ENCODE data around the gene UNC79. TPM values are rescaled to one million over a fixed set of nuclear protein-coding genes. Genes with fewer than 3 reads are reported as not detected.

UNC79 gene
- total RNA-seq, 1 donor, result under 0.01 TPM

DNA sequence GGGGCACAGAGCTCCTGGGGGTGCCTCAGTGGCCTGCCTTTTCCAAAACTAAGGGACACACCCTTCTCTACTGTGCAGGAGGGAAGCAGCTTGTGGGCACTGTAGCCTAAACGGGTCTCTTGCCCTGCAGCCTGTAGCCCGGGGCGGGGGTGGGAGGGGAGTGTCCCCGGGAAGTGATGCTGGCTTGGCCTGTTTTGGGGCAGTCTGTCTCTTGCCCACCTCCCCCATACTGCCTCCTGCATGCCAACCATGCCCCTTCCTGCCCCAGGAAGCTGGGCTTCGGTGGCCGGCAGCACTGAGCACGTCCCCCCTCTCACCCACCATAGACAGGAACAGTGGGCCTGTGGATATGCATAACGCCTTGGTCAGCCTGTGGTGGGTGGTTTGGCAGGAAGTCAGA, 314.1 kb downstream of the UNC79 start:
- no peak for DNase-seq (ENCODE audit: low read depth in 2 of 3, low spot score in 2 of 3)

DNA sequence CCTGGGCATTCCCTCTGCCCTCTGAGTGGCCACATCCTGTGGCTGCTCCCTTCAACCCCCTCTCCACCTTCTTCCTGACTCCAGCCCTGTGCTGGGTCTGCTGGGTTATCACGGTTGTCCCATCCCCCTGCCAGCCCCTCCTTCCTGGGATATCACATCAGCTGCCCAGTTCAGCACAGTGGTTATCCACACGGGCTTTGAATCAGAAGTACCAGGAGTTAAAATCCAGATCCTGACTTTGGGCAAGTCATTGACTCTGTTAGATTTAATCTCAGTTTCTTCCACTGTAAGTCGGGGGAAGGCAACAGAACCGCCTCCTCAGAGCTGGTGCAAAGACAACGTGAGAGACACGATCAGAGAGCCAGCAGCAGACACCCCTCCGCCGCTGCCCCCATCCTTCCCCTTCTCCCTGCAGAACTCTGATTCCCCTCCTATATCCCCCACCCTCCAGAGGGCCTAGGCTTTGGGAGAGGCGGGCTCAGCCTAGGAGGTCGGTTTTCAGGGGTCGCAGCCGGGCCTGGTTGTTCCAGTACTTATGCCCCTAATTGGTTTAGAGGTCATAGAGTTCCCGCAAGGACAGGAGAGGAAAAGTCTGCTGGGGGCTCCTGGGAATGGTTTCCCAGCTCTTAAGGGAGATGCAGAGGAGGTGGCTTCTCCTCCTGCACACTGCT, 315.0 kb downstream of the UNC79 start:
- DNase-seq (ENCODE audit: low read depth in 2 of 3, low spot score in 2 of 3), result no peak

DNA sequence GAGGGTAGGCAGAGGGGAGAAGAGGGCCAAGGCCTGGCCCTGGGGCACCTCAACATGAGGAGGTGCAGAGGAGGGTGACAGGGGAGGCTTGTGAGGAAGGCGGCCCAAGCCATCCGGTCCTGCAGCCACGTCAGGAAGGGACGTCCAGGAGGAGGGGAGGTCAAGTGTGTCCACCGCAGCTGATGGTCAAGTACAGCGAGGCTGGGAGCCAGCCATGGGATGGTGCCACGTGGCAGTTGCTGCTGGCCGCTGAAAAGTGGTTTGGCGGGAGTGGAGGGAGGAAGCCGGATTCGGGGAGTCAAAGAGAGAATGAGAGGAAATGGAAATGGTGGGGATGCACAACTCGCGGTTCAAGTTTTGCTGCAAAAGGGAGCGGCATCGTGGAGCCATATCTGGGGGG, 316.4 kb downstream of the UNC79 start:
- DNase-seq (ENCODE audit: low read depth in 2 of 3, low spot score in 2 of 3), result no peak

DNA sequence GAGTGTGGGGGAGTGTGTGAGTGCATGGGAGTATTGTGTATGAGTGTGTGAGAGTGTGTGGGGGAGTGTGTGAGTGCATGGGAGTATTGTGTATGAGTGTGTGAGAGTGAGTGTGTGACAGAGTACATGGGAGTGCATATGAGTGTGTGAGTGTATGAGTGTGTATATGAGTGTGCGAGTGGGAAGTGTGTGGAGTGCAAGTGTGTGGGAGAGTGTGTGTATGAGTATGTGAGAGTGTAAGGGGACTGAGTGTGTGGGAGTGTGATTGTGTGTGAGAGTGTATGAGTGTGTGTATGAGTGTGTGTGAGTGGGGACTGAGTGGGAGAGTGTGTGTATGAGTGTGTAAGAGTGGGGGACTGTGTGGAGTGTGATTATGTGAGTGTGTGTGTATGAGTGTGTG, 316.8 kb downstream of the UNC79 start:
- no peak for DNase-seq (ENCODE audit: low read depth in 2 of 3, low spot score in 2 of 3)

DNA sequence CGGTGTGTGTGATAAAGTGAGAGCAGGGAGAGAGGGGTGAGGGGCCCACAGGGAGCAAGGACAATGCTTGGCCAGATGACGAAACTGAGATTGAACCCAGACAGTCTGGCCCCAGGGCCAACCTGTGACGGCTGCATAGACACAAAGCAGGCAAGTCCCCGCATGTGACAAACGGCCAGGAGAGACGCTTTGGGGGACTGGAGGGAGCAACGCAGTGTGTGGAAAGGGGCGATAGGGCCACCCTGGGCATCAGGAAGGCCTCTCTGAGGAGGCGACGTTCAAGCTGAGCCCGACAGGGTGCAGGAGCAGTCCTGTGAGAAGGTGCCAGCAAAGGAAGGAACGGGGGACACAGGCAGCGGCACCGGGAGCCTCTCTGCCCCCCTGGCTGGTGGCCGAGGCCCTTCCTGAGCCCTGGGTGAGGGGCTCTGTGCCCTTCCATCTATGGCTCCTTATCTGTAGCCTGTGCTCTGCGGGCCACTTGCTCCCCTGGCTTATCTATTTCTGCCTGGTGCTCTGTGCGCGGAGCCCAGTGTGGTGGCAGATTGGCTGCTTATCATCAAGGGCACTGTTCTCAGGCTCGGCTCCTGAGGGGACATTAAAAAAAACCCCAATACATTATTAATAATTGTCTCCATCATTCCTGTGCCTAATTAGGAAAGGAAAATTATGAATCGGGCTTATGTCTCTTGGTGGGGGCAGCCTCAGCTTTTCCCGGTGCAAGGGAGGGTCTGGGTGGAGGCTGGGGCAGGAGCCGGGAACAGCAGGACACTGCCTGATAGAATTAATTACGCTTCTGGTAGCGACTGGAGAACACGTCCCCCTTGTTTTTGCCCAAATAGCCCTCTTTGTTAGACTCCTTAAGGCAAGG, 317.7 kb downstream of the UNC79 start:
- DNase-seq (ENCODE audit: low read depth in 2 of 3, low spot score in 2 of 3), result peak in 2 of 3 donors; percentile 36

- no peak for DNase-seq (ENCODE audit: low read depth in 2 of 3, low spot score in 2 of 3)
Observed at GRCh38 chr14:93749076-93749420, 318.3 kb downstream of the UNC79 start.

DNA sequence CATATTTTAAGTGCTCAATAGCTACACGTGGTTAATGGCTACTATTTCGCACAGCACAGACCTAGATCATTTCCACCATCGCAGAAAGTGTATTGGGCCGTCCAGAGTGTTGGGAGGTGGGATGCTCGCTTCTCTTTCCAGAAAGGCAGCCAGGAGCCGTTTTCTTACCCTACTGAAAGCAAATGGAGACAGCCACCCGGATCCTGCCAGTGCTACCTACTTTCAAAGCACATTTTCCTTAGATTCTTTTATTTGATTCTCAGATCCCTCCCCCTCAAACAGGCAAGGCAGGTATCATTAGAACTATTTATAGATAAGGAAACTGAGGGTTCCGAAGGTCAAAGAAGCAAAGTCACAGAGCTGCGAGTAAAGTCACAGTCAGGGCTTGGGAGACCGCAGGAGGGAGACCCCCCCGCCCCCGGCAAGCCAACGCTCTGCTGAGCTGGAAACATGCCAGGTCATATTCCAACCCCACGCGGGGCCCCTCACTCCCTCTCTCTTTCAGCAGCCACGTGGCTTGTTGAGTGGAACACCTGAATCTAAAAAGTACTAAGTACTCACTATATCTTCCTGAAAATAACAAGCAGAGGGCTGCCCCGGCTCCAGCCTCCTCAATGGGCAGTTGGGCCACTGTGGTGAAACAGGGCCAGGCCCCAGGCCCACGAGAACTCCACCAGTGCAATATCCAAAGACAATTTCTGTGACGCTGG, 321.4 kb downstream of the UNC79 start:
- no peak for DNase-seq (ENCODE audit: low read depth in 2 of 3, low spot score in 2 of 3)

GRCh38 chr14:93752980-93753561, 322.3 kb downstream of the UNC79 start:
- DNase-seq (ENCODE audit: low read depth in 2 of 3, low spot score in 2 of 3), result no peak

- no peak for DNase-seq (ENCODE audit: low read depth in 2 of 3, low spot score in 2 of 3)
Observed at GRCh38 chr14:93753647-93754046, 322.9 kb downstream of the UNC79 start.

DNA sequence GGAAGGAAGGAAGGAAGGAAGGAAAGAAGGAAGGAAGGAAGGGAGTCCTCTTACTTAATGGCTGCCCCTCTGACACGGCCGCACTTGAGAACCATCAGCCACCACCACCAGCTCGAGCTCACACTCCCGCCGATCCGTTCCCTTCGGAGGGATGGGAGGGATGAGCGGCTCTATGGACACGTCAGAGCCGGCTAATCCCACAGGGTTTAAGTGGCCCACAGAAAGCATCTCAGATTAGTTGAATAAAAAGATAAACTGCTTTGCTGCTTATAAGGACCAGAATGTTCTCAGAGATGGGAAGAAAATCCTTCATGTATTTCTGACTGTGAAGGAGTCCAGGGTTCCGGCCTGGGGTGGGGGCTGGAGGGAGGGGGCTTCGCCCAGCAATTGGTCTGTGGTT, 326.5 kb downstream of the UNC79 start:
- no peak for DNase-seq (ENCODE audit: low read depth in 2 of 3, low spot score in 2 of 3)

Small RNA genes within 50 kb of the gene (small RNA-seq; reads per million reads assigned to genes)
- gene RF00019 (not detected), gene RF02271 (not detected), gene RNU6-1258P (not detected)

Other genes starting within 250 kb of the UNC79 start
- gene MOAP1, start 246.0 kb upstream of the UNC79 start, total RNA-seq, result 38.5 TPM
- 7.0 TPM for gene LYSET, start 245.6 kb upstream of the UNC79 start, total RNA-seq
- gene GON7, start 223.9 kb upstream of the UNC79 start, total RNA-seq, result 6.2 TPM
- 34.5 TPM for gene UBR7, start 223.7 kb upstream of the UNC79 start, total RNA-seq
- 10.5 TPM for gene BTBD7, start 97.9 kb upstream of the UNC79 start, total RNA-seq
- not detected for gene COX8C, start 83.8 kb upstream of the UNC79 start, total RNA-seq

Data from hematopoietic multipotent progenitor cell (in vitro differentiated cells).